CD4-positive, alpha-beta T cell treated with Interleukin-2 at 100 ng/mL for 4 hours (primary cell): ENCODE results near the gene PTX4.
"Not testable (repeated sequence)": the region's sequence is repeated elsewhere in the genome, so short reads cannot be mapped to it uniquely, and the experiment has no call there.

ENCODE experiments used
- DNase-seq: peaks from one replicate; pipeline ENCODE4 v3.0.0-alpha.2; 2020; ENCODE audit warnings: low spot score

The PTX4 gene

DNA sequence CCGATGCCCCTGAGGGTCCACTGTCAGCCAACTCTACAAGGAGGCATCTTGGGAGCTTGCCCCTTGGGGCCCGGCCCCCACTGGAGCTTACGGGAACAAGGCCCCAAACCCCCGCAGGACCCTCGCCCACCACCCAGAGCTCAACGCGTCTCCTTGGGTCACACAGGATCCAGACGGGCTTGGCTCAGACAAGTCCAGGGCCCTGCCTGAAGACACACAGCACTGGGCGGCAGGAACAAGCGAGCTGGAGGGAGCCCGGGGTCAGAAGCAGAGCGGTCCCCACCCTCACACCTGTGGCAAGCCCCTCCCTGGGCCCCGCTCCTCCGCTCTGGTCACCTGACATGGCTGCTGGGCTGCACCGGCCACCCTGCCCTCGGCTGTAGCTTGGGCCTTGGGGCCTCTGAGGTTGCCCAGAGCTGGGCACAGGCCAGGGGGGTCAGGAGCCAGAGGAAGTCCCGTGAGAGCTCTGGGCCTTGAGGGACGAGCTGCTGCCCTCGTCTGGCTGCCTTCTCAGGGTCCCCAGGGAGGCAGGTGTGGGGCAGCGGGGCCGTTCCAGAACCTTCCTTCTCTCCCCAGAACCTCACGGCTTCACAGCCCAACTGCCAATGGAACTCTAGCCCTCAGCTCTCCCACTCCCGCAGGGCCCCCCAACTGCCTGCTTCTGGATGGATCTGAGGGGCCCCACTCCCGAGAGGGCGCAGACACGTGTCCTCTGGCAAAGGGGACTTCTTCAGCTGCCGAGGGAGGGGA, 44.6 kb downstream of the PTX4 start, which contains the start of gene CCDC154:
TSS of gene CCDC154 (minus strand) at position 577 of the 750 bp plus-strand sequence. CDS start at position 343, 234 bp downstream.
- DNase-seq: no peak

DNA sequence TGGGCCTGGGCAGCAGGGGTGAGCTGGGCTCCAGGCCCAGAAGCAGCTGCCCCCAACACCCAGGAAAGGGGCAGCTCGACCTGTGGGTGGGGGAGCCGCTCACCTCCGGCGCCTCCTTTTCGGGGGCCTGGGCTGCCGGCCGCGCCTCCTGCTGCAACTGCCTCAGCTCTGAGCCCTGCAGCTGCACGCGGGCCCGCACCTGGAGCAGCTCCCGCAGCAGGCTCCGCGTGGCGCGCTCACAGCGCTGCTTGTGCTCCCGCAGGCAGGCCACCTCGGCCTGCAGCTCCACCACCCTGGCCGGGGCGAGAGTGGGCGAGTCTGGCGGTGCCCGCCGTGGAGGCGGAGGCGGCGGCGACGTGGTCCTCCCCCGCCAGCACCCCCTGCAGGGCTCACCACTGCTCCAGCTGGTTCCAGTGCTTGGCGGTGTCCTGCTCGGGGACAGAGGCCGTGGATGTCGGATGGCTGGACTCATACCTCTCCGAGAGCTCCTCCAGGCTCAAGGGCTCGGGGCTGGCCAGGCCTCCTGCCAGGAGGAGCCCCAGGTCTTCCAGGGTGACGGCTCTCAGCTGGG, 45.3 kb downstream of the PTX4 start:
- DNase-seq: no peak

DNA sequence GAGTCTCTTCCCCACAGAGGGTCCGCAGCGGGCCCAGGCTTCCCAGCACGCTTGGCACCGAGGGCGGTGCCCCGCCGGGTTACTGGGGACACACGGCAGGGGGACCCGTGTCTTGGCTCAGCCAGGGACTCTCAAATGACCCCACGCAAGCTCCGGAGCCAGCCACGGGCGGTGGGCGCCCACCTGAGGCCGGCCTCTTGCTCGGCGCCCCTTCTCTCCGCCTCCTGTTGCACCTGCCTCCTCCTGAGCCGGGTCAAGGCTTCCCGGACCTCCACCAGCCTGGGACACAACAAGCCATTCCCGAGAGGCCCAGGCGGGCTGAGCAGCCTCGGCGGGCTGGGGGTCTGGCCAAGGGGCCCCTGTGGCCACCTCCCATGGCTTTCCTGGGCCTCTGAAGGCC, 46.0 kb downstream of the PTX4 start:
- DNase-seq: no peak

DNA sequence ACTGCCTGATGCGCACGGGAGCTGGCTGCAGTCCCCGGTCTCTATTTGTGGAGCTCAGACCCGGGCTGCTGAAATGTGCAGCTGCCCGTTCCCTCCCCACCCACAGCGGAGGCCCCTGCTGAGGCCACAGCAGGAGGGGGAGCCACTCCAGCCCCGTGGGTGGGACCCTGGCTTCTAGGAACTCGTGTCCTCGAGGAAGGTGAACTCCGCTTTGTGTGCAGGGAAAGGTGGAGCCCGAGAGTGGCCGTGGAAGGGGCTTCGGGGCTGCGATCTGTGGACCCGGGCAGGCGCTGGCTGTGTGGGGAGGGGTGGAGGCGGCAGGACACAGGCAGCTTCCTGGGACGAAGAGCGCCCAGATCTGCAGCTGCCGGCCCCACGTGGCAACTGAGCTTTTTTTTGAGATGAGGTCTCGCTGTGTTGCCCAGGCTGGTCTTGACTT, 47.3 kb downstream of the PTX4 start:
- no peak for DNase-seq

DNA sequence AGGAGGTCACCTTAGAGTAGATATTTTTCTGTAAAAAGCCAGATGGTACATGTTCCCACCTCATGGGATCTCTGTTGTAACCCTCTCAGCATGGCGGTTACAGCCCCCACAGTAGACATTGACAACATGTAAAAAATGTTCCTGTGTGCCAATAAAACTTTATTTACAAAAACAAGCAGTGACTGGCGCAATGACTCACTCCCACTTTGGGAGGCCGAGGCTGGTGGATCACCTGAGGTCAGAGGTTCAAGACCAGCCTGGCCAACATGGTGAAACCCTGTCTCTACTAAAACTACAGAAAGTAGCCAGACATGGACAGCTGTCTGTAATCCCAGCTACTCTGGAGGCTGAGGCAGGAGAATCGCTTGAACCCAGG, 49.1 kb downstream of the PTX4 start:
- not testable (repeated sequence) for DNase-seq

DNA sequence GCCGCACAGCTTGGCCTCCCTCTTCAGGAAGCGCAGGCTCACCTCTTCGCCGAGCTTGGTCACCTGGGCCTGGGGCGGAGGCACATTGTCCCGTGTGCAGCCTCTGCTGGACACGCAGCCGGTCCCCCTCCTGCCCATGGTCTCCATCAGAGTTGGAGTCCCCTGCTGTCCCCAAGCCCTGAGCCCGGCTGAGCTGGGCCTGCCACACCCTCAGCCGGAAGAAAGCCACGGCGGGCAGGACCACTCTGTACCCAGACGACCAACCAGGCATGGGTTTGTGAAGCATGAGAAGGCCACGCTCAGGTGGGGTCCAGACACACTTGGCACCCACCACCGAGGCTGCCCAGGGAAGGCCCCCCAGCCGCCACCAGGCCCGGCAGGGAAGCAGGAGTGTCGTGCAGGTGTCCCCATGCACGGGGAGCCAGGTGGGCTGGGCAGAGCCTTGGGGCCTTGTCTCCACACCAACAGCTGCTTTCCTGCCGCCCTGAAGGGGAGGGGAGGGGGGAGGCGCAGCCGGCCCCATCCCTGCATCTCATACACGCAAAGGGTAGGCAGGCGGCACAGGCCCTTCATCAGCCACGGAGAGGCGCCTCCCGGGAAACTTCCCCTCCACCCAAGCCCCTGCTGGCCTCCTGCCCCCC, 49.6 kb downstream of the PTX4 start:
- no peak for DNase-seq

DNA sequence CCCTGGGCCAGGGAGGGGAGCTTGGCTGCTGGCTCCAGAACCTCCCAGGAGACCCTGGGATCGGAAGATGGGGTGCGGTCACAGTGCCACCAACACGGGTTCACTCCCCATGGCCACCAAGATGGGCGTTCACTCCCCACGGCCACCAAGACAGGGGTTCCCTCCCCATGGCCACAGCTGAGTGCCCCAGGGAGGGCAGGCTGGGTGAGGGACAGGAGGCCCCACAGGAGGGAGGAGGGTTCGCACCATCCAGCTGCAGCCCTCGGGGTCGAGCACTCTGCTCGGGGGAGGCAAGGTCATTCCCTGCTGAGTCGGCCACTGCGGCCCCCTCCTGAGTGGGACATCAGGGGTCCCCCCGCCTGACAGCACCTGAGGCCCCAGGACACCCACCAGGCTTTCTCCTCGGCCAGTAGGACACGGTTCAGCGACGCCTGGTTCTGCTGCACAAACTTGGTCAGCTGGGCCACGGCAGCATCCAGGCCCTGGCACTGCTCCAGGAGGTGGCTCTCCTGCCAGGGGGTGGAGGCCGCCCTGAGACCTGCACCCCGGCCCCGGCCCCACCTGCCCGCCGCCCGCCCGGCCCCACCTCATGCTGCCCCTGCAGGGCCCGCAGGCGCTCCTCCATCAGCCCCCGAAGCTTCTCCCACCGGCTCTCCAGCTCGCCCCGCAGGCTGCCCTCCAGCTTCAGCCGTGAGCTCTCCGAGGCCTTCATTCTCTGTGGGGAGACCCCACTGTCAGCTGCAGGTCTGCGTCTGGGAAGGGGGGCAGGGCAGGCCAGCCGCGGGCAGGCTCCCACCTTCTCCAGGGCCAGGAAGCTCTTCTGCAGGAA, 50.3 kb downstream of the PTX4 start:
- DNase-seq: no peak

DNA sequence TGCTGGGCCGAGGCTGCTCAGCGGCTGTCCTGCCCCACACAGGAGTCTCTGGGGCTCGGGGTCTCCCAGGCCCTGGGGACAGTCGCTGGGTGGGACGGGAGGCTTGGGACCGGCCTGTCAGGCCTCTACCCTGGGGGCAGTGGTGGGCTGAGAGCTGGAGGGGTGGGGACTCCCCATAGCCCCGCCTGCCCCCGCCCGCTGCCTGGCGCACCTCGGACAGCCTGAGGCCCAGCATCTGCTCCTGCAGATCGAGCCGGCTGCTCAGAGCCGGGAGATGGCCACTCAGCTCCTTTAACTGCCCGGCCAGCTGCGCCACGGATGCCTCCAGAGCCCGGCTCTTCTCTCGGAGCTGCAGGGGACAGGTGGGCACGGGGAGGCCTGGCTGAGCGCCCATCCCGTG, 51.1 kb downstream of the PTX4 start:
- DNase-seq: no peak

DNA sequence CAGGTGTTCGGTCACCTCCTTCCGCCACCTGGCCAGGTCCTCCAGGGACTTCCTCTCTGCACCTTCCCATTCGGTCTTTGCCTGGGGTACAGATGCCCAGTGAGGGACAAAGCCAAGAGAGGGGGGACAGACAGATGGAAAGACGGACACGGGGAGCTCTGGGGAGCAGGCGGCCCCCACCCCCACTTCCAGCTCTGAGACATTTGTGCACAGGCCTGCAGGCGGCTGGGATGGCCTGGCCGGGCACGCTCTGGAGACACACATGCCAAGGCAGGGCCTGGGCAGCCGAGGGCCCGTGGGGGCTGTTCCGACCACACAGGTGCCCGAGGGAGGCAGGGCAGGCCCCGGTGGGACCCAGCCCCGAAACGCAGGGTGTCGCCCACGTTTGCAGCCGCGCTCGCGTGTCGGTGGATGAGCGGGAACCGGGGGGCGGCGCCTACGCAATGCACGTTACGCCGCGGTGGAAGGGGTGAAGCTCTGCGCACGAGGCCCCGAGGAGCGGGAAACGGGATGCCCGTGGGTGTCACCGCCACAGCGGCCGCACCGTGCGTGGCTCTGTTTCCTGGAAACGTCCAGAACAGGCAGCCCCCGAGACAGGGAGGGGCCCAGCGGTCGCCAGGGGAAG, 51.9 kb downstream of the PTX4 start:
- no peak for DNase-seq

DNA sequence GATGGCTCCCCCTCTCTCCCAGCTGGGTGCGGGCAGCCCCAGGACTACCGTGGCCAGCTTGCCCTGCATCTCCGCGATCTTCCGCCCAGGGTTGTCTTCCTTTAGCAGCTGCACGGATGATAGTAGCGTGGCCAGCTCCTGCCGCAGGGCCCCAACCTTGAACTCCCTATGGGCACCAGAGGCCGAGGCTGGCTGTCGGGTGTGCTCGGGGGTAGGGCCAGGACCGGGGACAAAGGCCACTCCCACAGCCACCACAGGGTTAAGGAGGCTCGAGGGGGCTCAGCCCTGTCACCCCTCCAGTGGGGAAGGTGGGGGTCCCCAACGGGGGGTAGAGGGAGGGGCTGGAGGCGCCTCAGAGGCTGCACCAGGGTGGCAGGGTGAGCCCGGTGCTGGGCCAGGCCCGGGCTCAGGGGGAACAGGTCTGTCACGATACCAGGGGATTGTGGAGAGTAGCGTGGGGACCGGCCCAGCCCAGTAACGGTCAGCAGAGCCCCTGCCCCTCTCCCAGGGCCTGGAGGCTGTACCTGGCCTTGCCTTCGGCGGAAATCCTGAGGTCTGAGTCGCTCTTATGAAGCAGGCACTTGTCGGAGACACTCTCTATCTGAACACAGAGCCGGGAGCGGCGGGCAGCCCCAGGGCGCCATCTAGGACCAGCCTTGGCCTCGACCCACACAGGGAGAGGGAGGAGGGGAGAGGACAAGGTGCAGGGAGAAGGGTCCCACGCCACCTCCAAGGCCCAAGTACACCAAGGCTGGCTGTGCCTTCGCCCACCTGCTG, 52.6 kb downstream of the PTX4 start:
- no peak for DNase-seq
